BLaER1 (cell line): ENCODE data around the gene CORO6.

Experiments used
- H3K27ac ChIP-seq: shearing (Covaris generic); formaldehyde crosslinking; 2 replicates; pipeline ENCODE4 v1.8.1; 2022
- H3K27me3 ChIP-seq: shearing (Covaris generic); formaldehyde crosslinking; 2 replicates; pipeline ENCODE4 v1.8.1; 2022
- H3K36me3 ChIP-seq: shearing (Covaris generic); formaldehyde crosslinking; 2 replicates; pipeline ENCODE4 v1.8.1; 2022
- H3K4me1 ChIP-seq: shearing (Covaris generic); formaldehyde crosslinking; 2 replicates; pipeline ENCODE4 v1.8.1; 2022
- H3K4me2 ChIP-seq: shearing (Covaris generic); formaldehyde crosslinking; 2 replicates; pipeline ENCODE4 v1.8.1; 2022
- H3K4me3 ChIP-seq: shearing (Covaris generic); formaldehyde crosslinking; 2 replicates; pipeline ENCODE4 v1.8.1; 2022
- H3K9ac ChIP-seq: shearing (Covaris generic); formaldehyde crosslinking; 2 replicates; pipeline ENCODE4 v1.8.1; 2022
- H3K9me3 ChIP-seq: shearing (Covaris generic); formaldehyde crosslinking; 2 replicates; pipeline ENCODE4 v1.8.1; 2022
- H4K20me1 ChIP-seq: shearing (Covaris generic); formaldehyde crosslinking; 2 replicates; pipeline ENCODE4 v1.8.1; 2022
- Cebpa-rat ChIP-seq: shearing (Covaris generic); IDR thresholded peaks from 2 replicates; pipeline ENCODE4 v1.8.1; 2022

Gene CORO6

GRCh38 chr17:29607557-29608195 is 15.0 kb downstream of the CORO6 start:
- Histone ChIP-seq H3K36me3 (peaks cover 54% of the 10 kb centered on the region), H3K27me3 (no peaks in the 10 kb centered on the region), H3K4me1 (peaks cover 40% of the 10 kb centered on the region), H4K20me1 (peaks cover 58% of the 10 kb centered on the region), H3K4me3 (no peak overlapping the region), H3K9ac (peak overlapping the region; percentile 54), H3K27ac (peak overlapping the region; percentile 74), H3K9me3 (no peaks in the 10 kb centered on the region), H3K4me2 (peak overlapping the region; percentile 62)
- TF ChIP-seq Cebpa-rat: no peak

- Histone ChIP-seq H3K9me3 (no peaks in the 10 kb centered on the region), H3K4me1 (peaks cover 37% of the 10 kb centered on the region), H3K9ac (no peak overlapping the region), H3K36me3 (peaks cover 10% of the 10 kb centered on the region), H4K20me1 (peaks cover 74% of the 10 kb centered on the region), H3K27ac (no peak overlapping the region), H3K4me2 (no peak overlapping the region), H3K4me3 (no peak overlapping the region), H3K27me3 (no peaks in the 10 kb centered on the region)
- no peak for TF ChIP-seq Cebpa-rat
These were observed 19.5 kb downstream of the CORO6 start for GRCh38 chr17:29603109-29603674.

GRCh38 chr17:29597361-29598172 is 25.1 kb downstream of the CORO6 start:
- Histone ChIP-seq H3K4me2 (peak overlapping the region; percentile 97), H3K4me1 (peaks cover 63% of the 10 kb centered on the region), H3K27me3 (no peaks in the 10 kb centered on the region), H3K36me3 (no peaks in the 10 kb centered on the region), H3K9ac (0 out of 2 replicates have a peak overlapping the region, but pooled peaks have one; percentile 34), H3K4me3 (no peak overlapping the region), H4K20me1 (peaks cover 77% of the 10 kb centered on the region), H3K9me3 (no peaks in the 10 kb centered on the region), H3K27ac (peak overlapping the region; percentile 38; the same call in 1 of the 2 replicates)
- no peak for TF ChIP-seq Cebpa-rat

- no peaks in the 10 kb centered on the region for H3K36me3 ChIP-seq
- H3K27ac ChIP-seq: peak overlapping the region; percentile 18; the same call in 1 of the 2 replicates
- H4K20me1 ChIP-seq: peaks cover 77% of the 10 kb centered on the region
- no peaks in the 10 kb centered on the region for H3K27me3 ChIP-seq
- H3K4me1 ChIP-seq: peaks cover 71% of the 10 kb centered on the region
- 0 out of 2 replicates have a peak overlapping the region, but pooled peaks have one; percentile 38 for H3K9ac ChIP-seq
- H3K9me3 ChIP-seq: no peaks in the 10 kb centered on the region
- no peak overlapping the region for H3K4me3 ChIP-seq
- H3K4me2 ChIP-seq: peak overlapping the region; percentile 97
- no peak for TF ChIP-seq Cebpa-rat
These were observed 25.9 kb downstream of the CORO6 start for GRCh38 chr17:29596811-29597210.

GRCh38 chr17:29595943-29596774 is 26.6 kb downstream of the CORO6 start:
- peaks cover 70% of the 10 kb centered on the region for H3K4me1 ChIP-seq
- peaks cover 71% of the 10 kb centered on the region for H4K20me1 ChIP-seq
- H3K4me3 ChIP-seq: no peak overlapping the region
- H3K36me3 ChIP-seq: no peaks in the 10 kb centered on the region
- no peak for TF ChIP-seq Cebpa-rat
- peak overlapping the region; percentile 18; the same call in 1 of the 2 replicates for H3K27ac ChIP-seq
- H3K4me2 ChIP-seq: peak overlapping the region; percentile 97
- H3K9ac ChIP-seq: peak overlapping the region; percentile 38; the same call in 1 of the 2 replicates
- H3K9me3 ChIP-seq: no peaks in the 10 kb centered on the region
- H3K27me3 ChIP-seq: no peaks in the 10 kb centered on the region

- no peaks in the 10 kb centered on the region for H3K36me3 ChIP-seq
- H3K9ac ChIP-seq: peak overlapping the region; percentile 95; the same call in 1 of the 2 replicates
- H3K9me3 ChIP-seq: no peaks in the 10 kb centered on the region
- no peaks in the 10 kb centered on the region for H3K27me3 ChIP-seq
- peaks cover 70% of the 10 kb centered on the region for H3K4me1 ChIP-seq
- H4K20me1 ChIP-seq: peaks cover 63% of the 10 kb centered on the region
- no peak overlapping the region for H3K27ac ChIP-seq
- no peak overlapping the region for H3K4me3 ChIP-seq
- peak overlapping the region; percentile 97 for H3K4me2 ChIP-seq
- no peak for TF ChIP-seq Cebpa-rat
These were observed 27.4 kb downstream of the CORO6 start for GRCh38 chr17:29595107-29595942.

GRCh38 chr17:29594519-29595090 is 28.1 kb downstream of the CORO6 start:
- Histone ChIP-seq H3K4me1 (peaks cover 73% of the 10 kb centered on the region), H3K9me3 (no peaks in the 10 kb centered on the region), H3K4me3 (peak overlapping the region; percentile 97), H4K20me1 (peaks cover 58% of the 10 kb centered on the region), H3K9ac (peak overlapping the region; percentile 95; the same call in 1 of the 2 replicates), H3K36me3 (no peaks in the 10 kb centered on the region), H3K27ac (peak overlapping the region; percentile 93; the same call in 1 of the 2 replicates), H3K27me3 (no peaks in the 10 kb centered on the region), H3K4me2 (peak overlapping the region; percentile 97)
- TF ChIP-seq Cebpa-rat: no peak
